A549 (cell line): ENCODE results near the gene OTC.

Experiments used
- CEBPB ChIP-seq, 2 experiments: fragments of >200 bp in 1 of 2; sonication (Bioruptor Twin) in 1 of 2; formaldehyde crosslinking in 1 of 2; IDR thresholded peaks; 2 replicates each; pipeline ENCODE4 v1.6.1; 2012 to 2016
- CHD2 ChIP-seq: fragments of 150-350 bp; IDR thresholded peaks from 2 replicates; pipeline ENCODE4 v1.6.1; 2014; ENCODE audit warnings: low read length; ENCODE audit not compliant: partially characterized antibody
- CTCF ChIP-seq: fragments of >200 bp; sonication (Bioruptor Twin); formaldehyde crosslinking; IDR thresholded peaks from 3 replicates; pipeline ENCODE4 v1.5.1; 2016
- EP300 ChIP-seq, 2 experiments: fragments of >200 bp; sonication (Bioruptor Twin); formaldehyde crosslinking; IDR thresholded peaks; 2 replicates in 1 of 2; 3 replicates in 1 of 2; pipeline ENCODE4 v1.6.1; 2016 to 2017
- HEYL ChIP-seq: fragments of 250-450 bp; sonication (Bioruptor Pico); IDR thresholded peaks from 2 replicates; pipeline ENCODE4 v1.8.0; 2021; ENCODE audit warnings: mild to moderate bottlenecking, moderate library complexity
- JUNB ChIP-seq: fragments of >200 bp; sonication (Bioruptor Twin); formaldehyde crosslinking; IDR thresholded peaks from 2 replicates; pipeline ENCODE4 v1.6.1; 2016
- NFE2L2 ChIP-seq: fragments of 150-350 bp; conservative IDR thresholded peaks from 2 replicates; pipeline ENCODE4 v1.6.1; 2014; ENCODE audit warnings: low read length
- POLR2A ChIP-seq: IDR thresholded peaks from 2 replicates; pipeline ENCODE4 v1.6.1; 2012; ENCODE audit warnings: mild to moderate bottlenecking, low read length
- RCOR1 ChIP-seq: fragments of 150-350 bp; IDR thresholded peaks from 2 replicates; pipeline ENCODE4 v1.6.1; 2014; ENCODE audit warnings: antibody characterized with exemption, low read length, low read depth
- SMC3 ChIP-seq: fragments of >200 bp; sonication (Bioruptor Twin); formaldehyde crosslinking; IDR thresholded peaks from 3 replicates; pipeline ENCODE4 v1.6.1; 2018; ENCODE audit warnings: inconsistent platforms
- ZC3H11A ChIP-seq: fragments of 450-650 bp; IDR thresholded peaks from 2 replicates; pipeline ENCODE4 v1.6.1; 2014; ENCODE audit warnings: antibody characterized with exemption, mild to moderate bottlenecking
- ZFP36 ChIP-seq: fragments of 450-650 bp; IDR thresholded peaks from 2 replicates; pipeline ENCODE4 v1.6.1; 2014; ENCODE audit warnings: borderline replicate concordance; ENCODE audit not compliant: partially characterized antibody
- TF ChIP-seq, protein P1 (sequence below): fragments of 200-600 bp; sonication (generic); IDR thresholded peaks from 2 replicates; pipeline ENCODE4 v1.6.1; 2016; ENCODE audit warnings: antibody characterized with exemption, mild to moderate bottlenecking, moderate library complexity

GRCh38 chrX:38400389-38400910, 48.0 kb downstream of the OTC start:
- no peak for TF ChIP-seq ZFP36
- no peak for TF ChIP-seq NFE2L2
- no peak for TF ChIP-seq CTCF
- no peak for TF ChIP-seq CHD2
- no peak for TF ChIP-seq RCOR1
- no peak for TF ChIP-seq ZC3H11A
- TF ChIP-seq SMC3, result no peak
- no peak for TF ChIP-seq HEYL (CRISPR knock-in tag)
- TF ChIP-seq POLR2A, result no peak
- TF ChIP-seq CEBPB (IDR thresholded peaks at IDR 0.05), result no peak
- TF ChIP-seq, protein P1, sequence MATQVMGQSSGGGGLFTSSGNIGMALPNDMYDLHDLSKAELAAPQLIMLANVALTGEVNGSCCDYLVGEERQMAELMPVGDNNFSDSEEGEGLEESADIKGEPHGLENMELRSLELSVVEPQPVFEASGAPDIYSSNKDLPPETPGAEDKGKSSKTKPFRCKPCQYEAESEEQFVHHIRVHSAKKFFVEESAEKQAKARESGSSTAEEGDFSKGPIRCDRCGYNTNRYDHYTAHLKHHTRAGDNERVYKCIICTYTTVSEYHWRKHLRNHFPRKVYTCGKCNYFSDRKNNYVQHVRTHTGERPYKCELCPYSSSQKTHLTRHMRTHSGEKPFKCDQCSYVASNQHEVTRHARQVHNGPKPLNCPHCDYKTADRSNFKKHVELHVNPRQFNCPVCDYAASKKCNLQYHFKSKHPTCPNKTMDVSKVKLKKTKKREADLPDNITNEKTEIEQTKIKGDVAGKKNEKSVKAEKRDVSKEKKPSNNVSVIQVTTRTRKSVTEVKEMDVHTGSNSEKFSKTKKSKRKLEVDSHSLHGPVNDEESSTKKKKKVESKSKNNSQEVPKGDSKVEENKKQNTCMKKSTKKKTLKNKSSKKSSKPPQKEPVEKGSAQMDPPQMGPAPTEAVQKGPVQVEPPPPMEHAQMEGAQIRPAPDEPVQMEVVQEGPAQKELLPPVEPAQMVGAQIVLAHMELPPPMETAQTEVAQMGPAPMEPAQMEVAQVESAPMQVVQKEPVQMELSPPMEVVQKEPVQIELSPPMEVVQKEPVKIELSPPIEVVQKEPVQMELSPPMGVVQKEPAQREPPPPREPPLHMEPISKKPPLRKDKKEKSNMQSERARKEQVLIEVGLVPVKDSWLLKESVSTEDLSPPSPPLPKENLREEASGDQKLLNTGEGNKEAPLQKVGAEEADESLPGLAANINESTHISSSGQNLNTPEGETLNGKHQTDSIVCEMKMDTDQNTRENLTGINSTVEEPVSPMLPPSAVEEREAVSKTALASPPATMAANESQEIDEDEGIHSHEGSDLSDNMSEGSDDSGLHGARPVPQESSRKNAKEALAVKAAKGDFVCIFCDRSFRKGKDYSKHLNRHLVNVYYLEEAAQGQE, result no peak
- no peak for TF ChIP-seq JUNB
- no peak for TF ChIP-seq EP300 (IDR thresholded peaks at IDR 0.05)
